Measurements from ENCODE around the gene PUM1.

DNA sequence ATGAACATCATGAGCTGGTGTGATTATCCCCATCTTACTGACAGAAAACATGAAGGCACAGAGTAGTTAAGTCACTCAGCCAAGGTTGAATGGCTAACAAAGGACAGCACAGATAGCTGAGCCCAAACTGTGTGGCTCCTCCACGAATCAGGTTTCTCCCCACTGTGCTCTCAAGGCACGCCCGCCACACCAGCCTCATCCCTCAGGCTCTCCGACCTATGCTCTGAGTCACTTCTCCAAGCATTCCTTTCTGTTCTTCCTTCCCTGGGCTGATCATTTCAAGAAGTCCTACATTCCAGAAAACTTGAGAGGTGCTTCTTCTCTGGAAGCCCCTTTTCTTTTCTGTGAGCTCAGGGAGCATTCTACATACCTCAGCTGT lies 131.7 kb downstream of the PUM1 start:
- TF ChIP-seq EZH2 (IDR thresholded peaks at IDR 0.05) (no peak), POLR2AphosphoS5 (IDR thresholded peaks at IDR 0.05; ENCODE audit: borderline replicate concordance, low read depth, low read length) (no peak), FOXP2 (optimal IDR thresholded peaks at IDR 0.05; ENCODE audit: control extremely low read depth, extremely low read length, insufficient read depth) (no peak)

All from SK-N-MC (cell line).